Activated naive CD8-positive, alpha-beta T cell treated with anti-CD3 and anti-CD28 coated beads for 36 hours (primary cell): ENCODE measurements around the gene NRXN3. TPM values are rescaled to one million over a fixed set of nuclear protein-coding genes. Genes with fewer than 3 reads are reported as not detected.

Source experiments
- DNase-seq: peaks from one replicate; pipeline ENCODE4 v3.0.0; 2021
- H3K27ac Mint-ChIP-seq: one replicate; pipeline ENCODE4 v1.8.0; 2022; ENCODE audit warnings: mild to moderate bottlenecking, moderate library complexity, mixed read lengths
- H3K27me3 Mint-ChIP-seq: one replicate; pipeline ENCODE4 v1.8.0; 2022; ENCODE audit warnings: mild to moderate bottlenecking, mixed read lengths
- H3K36me3 Mint-ChIP-seq: one replicate; pipeline ENCODE4 v1.8.0; 2021; ENCODE audit warnings: mild to moderate bottlenecking, mixed read lengths
- H3K4me1 Mint-ChIP-seq: one replicate; pipeline ENCODE4 v1.8.0; 2021; ENCODE audit warnings: mixed read lengths
- H3K4me3 Mint-ChIP-seq: one replicate; pipeline ENCODE4 v1.8.0; 2022; ENCODE audit warnings: mild to moderate bottlenecking, moderate library complexity, mixed read lengths
- H3K9me3 Mint-ChIP-seq: one replicate; pipeline ENCODE4 v1.8.0; 2022; ENCODE audit warnings: mixed read lengths
- total RNA-seq, 2 experiments: library from RNA; stranded (reverse); gene quantifications; one replicate each; pipeline ENCODE4 v1.2.3, GENCODE V29; 2021

The NRXN3 gene
- total RNA-seq, 2 experiments from 2014 or later: not detected

- DNase-seq: no peak
- H3K4me3 Mint-ChIP-seq: no peak overlapping the region
- H3K4me1 Mint-ChIP-seq: no peaks in the 10 kb centered on the region
- H3K27ac Mint-ChIP-seq: no peak overlapping the region
- H3K9me3 Mint-ChIP-seq: no peaks in the 10 kb centered on the region
- no peaks in the 10 kb centered on the region for H3K36me3 Mint-ChIP-seq
- no peaks in the 10 kb centered on the region for H3K27me3 Mint-ChIP-seq
Measured at GRCh38 chr14:79652513-79653307, 1482.5 kb downstream of the NRXN3 start.

GRCh38 chr14:79656056-79656455 lies 1485.9 kb downstream of the NRXN3 start:
- Mint-ChIP-seq H3K36me3 (no peaks in the 10 kb centered on the region), H3K4me3 (no peak overlapping the region), H3K27me3 (no peaks in the 10 kb centered on the region), H3K4me1 (no peaks in the 10 kb centered on the region), H3K9me3 (no peaks in the 10 kb centered on the region), H3K27ac (no peak overlapping the region)
- DNase-seq: no peak

GRCh38 chr14:79656496-79656895 lies 1486.3 kb downstream of the NRXN3 start:
- no peaks in the 10 kb centered on the region for H3K27me3 Mint-ChIP-seq
- no peaks in the 10 kb centered on the region for H3K36me3 Mint-ChIP-seq
- H3K4me3 Mint-ChIP-seq: no peak overlapping the region
- H3K4me1 Mint-ChIP-seq: no peaks in the 10 kb centered on the region
- H3K27ac Mint-ChIP-seq: no peak overlapping the region
- DNase-seq: no peak
- no peaks in the 10 kb centered on the region for H3K9me3 Mint-ChIP-seq

- no peak for DNase-seq
- Mint-ChIP-seq H3K9me3 (no peaks in the 10 kb centered on the region), H3K27ac (no peak overlapping the region), H3K4me1 (no peaks in the 10 kb centered on the region), H3K4me3 (no peak overlapping the region), H3K36me3 (no peaks in the 10 kb centered on the region), H3K27me3 (no peaks in the 10 kb centered on the region)
Measured at GRCh38 chr14:79658221-79658620, 1488.0 kb downstream of the NRXN3 start.

GRCh38 chr14:79658769-79659168 lies 1488.6 kb downstream of the NRXN3 start:
- H3K27me3 Mint-ChIP-seq: no peaks in the 10 kb centered on the region
- H3K27ac Mint-ChIP-seq: no peak overlapping the region
- no peak overlapping the region for H3K4me3 Mint-ChIP-seq
- DNase-seq: no peak
- no peaks in the 10 kb centered on the region for H3K4me1 Mint-ChIP-seq
- H3K36me3 Mint-ChIP-seq: no peaks in the 10 kb centered on the region
- H3K9me3 Mint-ChIP-seq: no peaks in the 10 kb centered on the region

GRCh38 chr14:79660053-79660939 lies 1490.1 kb downstream of the NRXN3 start:
- Mint-ChIP-seq H3K27ac (no peak overlapping the region), H3K4me1 (no peaks in the 10 kb centered on the region), H3K4me3 (no peak overlapping the region), H3K36me3 (no peaks in the 10 kb centered on the region), H3K27me3 (no peaks in the 10 kb centered on the region), H3K9me3 (no peaks in the 10 kb centered on the region)
- no peak for DNase-seq

- no peaks in the 10 kb centered on the region for H3K36me3 Mint-ChIP-seq
- no peak overlapping the region for H3K4me3 Mint-ChIP-seq
- no peak overlapping the region for H3K27ac Mint-ChIP-seq
- H3K9me3 Mint-ChIP-seq: no peaks in the 10 kb centered on the region
- no peak for DNase-seq
- H3K4me1 Mint-ChIP-seq: no peaks in the 10 kb centered on the region
- H3K27me3 Mint-ChIP-seq: no peaks in the 10 kb centered on the region
Measured at GRCh38 chr14:79661752-79662151, 1491.6 kb downstream of the NRXN3 start.

- Mint-ChIP-seq H3K27me3 (no peaks in the 10 kb centered on the region), H3K36me3 (no peaks in the 10 kb centered on the region), H3K4me1 (no peaks in the 10 kb centered on the region), H3K9me3 (no peaks in the 10 kb centered on the region), H3K4me3 (no peak overlapping the region), H3K27ac (no peak overlapping the region)
- no peak for DNase-seq
Measured at GRCh38 chr14:79663453-79663852, 1493.3 kb downstream of the NRXN3 start.

- no peaks in the 10 kb centered on the region for H3K4me1 Mint-ChIP-seq
- no peaks in the 10 kb centered on the region for H3K27me3 Mint-ChIP-seq
- no peak overlapping the region for H3K27ac Mint-ChIP-seq
- no peak for DNase-seq
- no peak overlapping the region for H3K4me3 Mint-ChIP-seq
- no peaks in the 10 kb centered on the region for H3K9me3 Mint-ChIP-seq
- H3K36me3 Mint-ChIP-seq: no peaks in the 10 kb centered on the region
Measured at GRCh38 chr14:79665556-79665955, 1495.4 kb downstream of the NRXN3 start.

- H3K27ac Mint-ChIP-seq: no peak overlapping the region
- H3K4me3 Mint-ChIP-seq: no peak overlapping the region
- H3K4me1 Mint-ChIP-seq: no peaks in the 10 kb centered on the region
- H3K36me3 Mint-ChIP-seq: no peaks in the 10 kb centered on the region
- H3K9me3 Mint-ChIP-seq: no peaks in the 10 kb centered on the region
- no peak for DNase-seq
- H3K27me3 Mint-ChIP-seq: no peaks in the 10 kb centered on the region
Measured at GRCh38 chr14:79668951-79669350, 1498.8 kb downstream of the NRXN3 start.

- no peaks in the 10 kb centered on the region for H3K27me3 Mint-ChIP-seq
- no peak overlapping the region for H3K4me3 Mint-ChIP-seq
- no peaks in the 10 kb centered on the region for H3K4me1 Mint-ChIP-seq
- no peak for DNase-seq
- H3K36me3 Mint-ChIP-seq: no peaks in the 10 kb centered on the region
- H3K9me3 Mint-ChIP-seq: peaks cover 1% of the 10 kb centered on the region
- no peak overlapping the region for H3K27ac Mint-ChIP-seq
Measured at GRCh38 chr14:79670811-79671210, 1500.6 kb downstream of the NRXN3 start.

GRCh38 chr14:79680087-79680486 lies 1509.9 kb downstream of the NRXN3 start:
- H3K4me3 Mint-ChIP-seq: no peak overlapping the region
- no peak for DNase-seq
- no peaks in the 10 kb centered on the region for H3K36me3 Mint-ChIP-seq
- H3K27ac Mint-ChIP-seq: no peak overlapping the region
- peaks cover 3% of the 10 kb centered on the region for H3K9me3 Mint-ChIP-seq
- no peaks in the 10 kb centered on the region for H3K4me1 Mint-ChIP-seq
- H3K27me3 Mint-ChIP-seq: no peaks in the 10 kb centered on the region

GRCh38 chr14:79686196-79686595 lies 1516.0 kb downstream of the NRXN3 start:
- Mint-ChIP-seq H3K27ac (no peak overlapping the region), H3K36me3 (no peaks in the 10 kb centered on the region), H3K27me3 (no peaks in the 10 kb centered on the region), H3K4me1 (no peaks in the 10 kb centered on the region), H3K4me3 (no peak overlapping the region), H3K9me3 (no peaks in the 10 kb centered on the region)
- DNase-seq: no peak

GRCh38 chr14:79690960-79691359 lies 1520.8 kb downstream of the NRXN3 start:
- Mint-ChIP-seq H3K27me3 (no peaks in the 10 kb centered on the region), H3K4me3 (no peak overlapping the region), H3K4me1 (no peaks in the 10 kb centered on the region), H3K36me3 (no peaks in the 10 kb centered on the region), H3K9me3 (no peaks in the 10 kb centered on the region), H3K27ac (no peak overlapping the region)
- DNase-seq: no peak

- Mint-ChIP-seq H3K4me3 (no peak overlapping the region), H3K27me3 (no peaks in the 10 kb centered on the region), H3K9me3 (no peaks in the 10 kb centered on the region), H3K36me3 (no peaks in the 10 kb centered on the region), H3K4me1 (no peaks in the 10 kb centered on the region), H3K27ac (no peak overlapping the region)
- no peak for DNase-seq
Measured at GRCh38 chr14:79693935-79694334, 1523.8 kb downstream of the NRXN3 start.
